ENCODE measurements around the gene CNNM2.

- no peak for TF ChIP-seq SUZ12 (IDR thresholded peaks at IDR 0.05; ENCODE audit: extremely low read depth, insufficient read depth, insufficient read length)
- TF ChIP-seq YY1 (IDR thresholded peaks at IDR 0.05; ENCODE audit: insufficient read depth, insufficient read length), result no peak
- TF ChIP-seq ZNF274 (IDR thresholded peaks at IDR 0.05; ENCODE audit: low read depth, low read length), result no peak
These were observed 124.0 kb downstream of the CNNM2 start for GRCh38 chr10:103042129-103042528.
